OCI-LY7 (cell line): ENCODE data around the gene TOX4.

Experiments used
- CTCF ChIP-seq: fragments of 200-600 bp; sonication (generic); conservative IDR thresholded peaks from 2 replicates; pipeline ENCODE4 v1.5.1; 2014; ENCODE audit warnings: mild to moderate bottlenecking, antibody characterized with exemption, low read length, moderate library complexity, mixed read lengths
- EZH2phosphoT487 ChIP-seq: fragments of 200-600 bp; sonication (generic); IDR thresholded peaks from 2 replicates; pipeline ENCODE4 v1.6.1; 2018; ENCODE audit warnings: low read depth, borderline replicate concordance, mild to moderate bottlenecking, mixed run types, antibody characterized with exemption, low read length, moderate library complexity, mixed read lengths

- TF ChIP-seq EZH2phosphoT487 (no peak), CTCF (no peak)
These were observed 67.0 kb downstream of the TOX4 start for GRCh38 chr14:21543963-21544362.
